Dedifferentiated amniotic fluid mesenchymal stem cell (primary cell): ENCODE results near the gene TCEANC2.

Experiments
- DNase-seq: peaks from one replicate; pipeline ENCODE4 v3.0.0-alpha.2; 2016; ENCODE audit errors: extremely low spot score

TCEANC2 gene

GRCh38 chr1:54136269-54136896, 83.0 kb downstream of the TCEANC2 start:
- no peak for DNase-seq

- DNase-seq, result no peak
Measured at GRCh38 chr1:54136963-54137533, 83.6 kb downstream of the TCEANC2 start.

- DNase-seq, result no peak
Measured at GRCh38 chr1:54137534-54138061, 84.2 kb downstream of the TCEANC2 start.

- DNase-seq, result no peak
Measured at GRCh38 chr1:54138994-54139393, 85.6 kb downstream of the TCEANC2 start.

GRCh38 chr1:54139711-54140110, 86.3 kb downstream of the TCEANC2 start:
- DNase-seq, result no peak

- DNase-seq, result no peak
Measured at GRCh38 chr1:54142146-54142900, 88.9 kb downstream of the TCEANC2 start.

GRCh38 chr1:54144366-54144765, 91.0 kb downstream of the TCEANC2 start:
- no peak for DNase-seq

- DNase-seq, result no peak
Measured at GRCh38 chr1:54149734-54150133, 96.3 kb downstream of the TCEANC2 start.

GRCh38 chr1:54151013-54151412, 97.6 kb downstream of the TCEANC2 start:
- no peak for DNase-seq

- no peak for DNase-seq
Measured at GRCh38 chr1:54152696-54153095, 99.3 kb downstream of the TCEANC2 start, which contains the start of gene CDCP2. Gene CDCP2, minus strand, starts transcription at chr1:54153000. Its CDS starts 78 bp downstream, at chr1:54152922.

GRCh38 chr1:54153535-54154439, 100.4 kb downstream of the TCEANC2 start:
- DNase-seq, result peak; percentile 59
